Measurements from ENCODE around the gene ASTN2. TPM values are rescaled to one million over a fixed set of nuclear protein-coding genes. Genes with fewer than 3 reads are reported as not detected.
A peak's percentile ranks its signal among the peaks of the same experiment; 100 is the strongest.

ASTN2 gene
- polyA plus RNA-seq, 2 of the 4 experiments (the other 2 are of a cell fraction) = 5.8 to 11.6 TPM

DNA sequence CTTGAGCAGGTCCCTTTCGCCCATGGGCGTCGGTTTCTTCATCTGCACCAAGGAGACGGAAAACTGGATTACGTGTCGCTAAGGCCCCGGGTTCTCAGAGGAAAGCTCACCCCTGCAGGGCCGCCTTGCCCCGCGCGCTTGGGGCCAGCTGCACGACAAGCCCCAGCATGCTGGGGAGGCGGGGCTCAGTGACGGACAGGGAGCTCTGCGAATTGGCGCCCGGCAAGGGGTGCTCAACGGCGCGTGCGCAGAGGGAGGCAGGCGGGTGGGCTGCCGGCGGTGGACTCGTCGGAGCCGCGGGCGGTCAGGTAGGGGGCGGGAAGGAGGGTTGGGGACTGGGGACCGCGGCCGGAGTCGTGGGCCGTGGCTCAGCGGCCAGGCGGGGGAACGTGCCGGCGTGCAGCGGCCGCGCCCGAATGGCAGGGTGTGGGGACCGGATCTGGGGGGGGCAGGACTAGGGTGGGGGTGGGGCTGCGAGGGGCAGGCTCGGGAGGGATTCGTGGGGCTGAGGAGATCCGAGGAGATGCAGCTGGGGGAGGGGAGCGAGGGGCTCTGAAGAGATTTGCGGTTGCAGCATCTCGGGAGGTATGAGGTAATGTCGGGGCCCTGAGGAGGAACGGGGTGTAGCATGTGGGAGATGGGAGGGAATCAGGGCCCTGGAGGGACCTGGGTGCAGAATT is 727.6 kb downstream of the ASTN2 start, which contains the start of gene TRIM32:
TSS of gene TRIM32 (plus strand) at position 232 of the 680 bp plus-strand sequence. CDS start 10,438 bp downstream, outside the sequence.
- H3K4me3 ChIP-seq = peak within 1 kb of the TSS; percentile 95
- 0% methylated on average over 8 of the region's 54 CpGs for WGBS (ENCODE audit: missing lambda C conversion rate)
- DNase-seq (ENCODE audit: low read depth in 1 of 2, low spot score in 1 of 2) (peak; percentile 88 to 89), FAIRE-seq (no peak), ATAC-seq (peak; percentile 98 to 99)
- H3K4me1 ChIP-seq = peaks cover 54% of the 10 kb centered on the region
- no peaks in the 10 kb centered on the region for H3K9me3 ChIP-seq
- H3K27ac ChIP-seq = peak within 1 kb of the TSS; percentile 88 to 96
- H3K4me2 ChIP-seq = peak within 1 kb of the TSS; percentile 99
- ChIA-PET CTCF (no interaction called here), POLR2A (interaction anchor here (0.5 to 0.7 kb wide), 2 partner anchors 748 to 763 kb away, joined by 3 to 5 read pairs; no protein-coding TSS in a partner anchor)
- TF ChIP-seq RARB (CRISPR knock-in tag; IDR thresholded peaks at IDR 0.05) = no peak
- TF ChIP-seq PHF8 (IDR thresholded peaks at IDR 0.05; ENCODE audit: borderline replicate concordance, low read depth) = no peak
- TF ChIP-seq, protein P1, sequence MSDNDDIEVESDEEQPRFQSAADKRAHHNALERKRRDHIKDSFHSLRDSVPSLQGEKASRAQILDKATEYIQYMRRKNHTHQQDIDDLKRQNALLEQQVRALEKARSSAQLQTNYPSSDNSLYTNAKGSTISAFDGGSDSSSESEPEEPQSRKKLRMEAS (IDR thresholded peaks at IDR 0.05) = peak; percentile 91
- TF ChIP-seq, protein P2, sequence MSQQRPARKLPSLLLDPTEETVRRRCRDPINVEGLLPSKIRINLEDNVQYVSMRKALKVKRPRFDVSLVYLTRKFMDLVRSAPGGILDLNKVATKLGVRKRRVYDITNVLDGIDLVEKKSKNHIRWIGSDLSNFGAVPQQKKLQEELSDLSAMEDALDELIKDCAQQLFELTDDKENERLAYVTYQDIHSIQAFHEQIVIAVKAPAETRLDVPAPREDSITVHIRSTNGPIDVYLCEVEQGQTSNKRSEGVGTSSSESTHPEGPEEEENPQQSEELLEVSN (IDR thresholded peaks at IDR 0.05; ENCODE audit: borderline replicate concordance, low read depth) = peak; percentile 83
- TF ChIP-seq MYC (IDR thresholded peaks at IDR 0.05; ENCODE audit: borderline replicate concordance, low read length) = 0 out of 2 replicates have a peak, but pooled peaks have one; percentile 12
- peak; percentile 80 for TF ChIP-seq POLR2A (IDR thresholded peaks at IDR 0.05; ENCODE audit: low read length)
- TF ChIP-seq, protein P3, sequence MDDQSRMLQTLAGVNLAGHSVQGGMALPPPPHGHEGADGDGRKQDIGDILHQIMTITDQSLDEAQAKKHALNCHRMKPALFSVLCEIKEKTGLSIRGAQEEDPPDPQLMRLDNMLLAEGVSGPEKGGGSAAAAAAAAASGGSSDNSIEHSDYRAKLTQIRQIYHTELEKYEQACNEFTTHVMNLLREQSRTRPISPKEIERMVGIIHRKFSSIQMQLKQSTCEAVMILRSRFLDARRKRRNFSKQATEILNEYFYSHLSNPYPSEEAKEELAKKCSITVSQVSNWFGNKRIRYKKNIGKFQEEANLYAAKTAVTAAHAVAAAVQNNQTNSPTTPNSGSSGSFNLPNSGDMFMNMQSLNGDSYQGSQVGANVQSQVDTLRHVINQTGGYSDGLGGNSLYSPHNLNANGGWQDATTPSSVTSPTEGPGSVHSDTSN (IDR thresholded peaks at IDR 0.05) = peak; percentile 97
- TF ChIP-seq, protein P4, sequence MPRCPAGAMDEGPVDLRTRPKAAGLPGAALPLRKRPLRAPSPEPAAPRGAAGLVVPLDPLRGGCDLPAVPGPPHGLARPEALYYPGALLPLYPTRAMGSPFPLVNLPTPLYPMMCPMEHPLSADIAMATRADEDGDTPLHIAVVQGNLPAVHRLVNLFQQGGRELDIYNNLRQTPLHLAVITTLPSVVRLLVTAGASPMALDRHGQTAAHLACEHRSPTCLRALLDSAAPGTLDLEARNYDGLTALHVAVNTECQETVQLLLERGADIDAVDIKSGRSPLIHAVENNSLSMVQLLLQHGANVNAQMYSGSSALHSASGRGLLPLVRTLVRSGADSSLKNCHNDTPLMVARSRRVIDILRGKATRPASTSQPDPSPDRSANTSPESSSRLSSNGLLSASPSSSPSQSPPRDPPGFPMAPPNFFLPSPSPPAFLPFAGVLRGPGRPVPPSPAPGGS (IDR thresholded peaks at IDR 0.05) = 0 out of 3 replicates have a peak, but pooled peaks have one; percentile 31

DNA sequence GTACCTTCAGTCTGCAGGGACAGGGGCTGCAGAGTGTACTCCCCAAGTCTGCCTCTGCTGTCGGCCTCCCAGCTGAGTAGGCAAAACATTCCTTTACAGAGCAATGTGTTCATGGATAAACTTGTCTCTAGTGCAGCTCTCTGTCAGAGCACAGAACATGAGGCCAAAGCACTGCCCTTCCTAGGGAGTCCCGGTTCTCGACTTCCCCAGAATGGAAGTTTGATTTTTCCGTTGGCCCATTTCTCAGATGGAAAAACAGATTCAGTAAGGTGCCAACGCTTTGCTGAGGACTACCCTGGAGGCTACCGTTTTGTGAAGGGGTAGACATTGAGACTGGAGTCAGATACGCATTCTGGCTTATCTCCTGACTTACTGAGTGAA is 728.2 kb downstream of the ASTN2 start:
- ChIA-PET POLR2A (interaction anchor here (0.5 to 0.7 kb wide), 2 partner anchors 748 to 763 kb away, joined by 3 to 5 read pairs; no protein-coding TSS in a partner anchor), CTCF (no interaction called here)
- 4% methylated on average over 7 of the region's 7 CpGs for WGBS (ENCODE audit: missing lambda C conversion rate)
- Histone ChIP-seq H3K4me1 (peaks cover 49% of the 10 kb centered on the region), H3K4me3 (peak overlapping the region; percentile 95), H3K9me3 (no peaks in the 10 kb centered on the region), H3K4me2 (peak overlapping the region; percentile 99), H3K27ac (peak overlapping the region; percentile 88 to 96)
- ATAC-seq = peak; percentile 65 to 72
- no peak for DNase-seq (ENCODE audit: low read depth in 1 of 2, low spot score in 1 of 2)
- FAIRE-seq = no peak
- TF ChIP-seq POLR2AphosphoS2 (conservative IDR thresholded peaks at IDR 0.05; ENCODE audit: low read length) = no peak
- TF ChIP-seq RARB (CRISPR knock-in tag; IDR thresholded peaks at IDR 0.05) = no peak
- TF ChIP-seq CHD2 (IDR thresholded peaks at IDR 0.05; ENCODE audit: low read length, partially characterized antibody) = no peak
- TF ChIP-seq FOSL2 (IDR thresholded peaks at IDR 0.05) = no peak
- no peak for TF ChIP-seq FOSL2 (CRISPR knock-in tag; IDR thresholded peaks at IDR 0.05)
- TF ChIP-seq, protein P5, sequence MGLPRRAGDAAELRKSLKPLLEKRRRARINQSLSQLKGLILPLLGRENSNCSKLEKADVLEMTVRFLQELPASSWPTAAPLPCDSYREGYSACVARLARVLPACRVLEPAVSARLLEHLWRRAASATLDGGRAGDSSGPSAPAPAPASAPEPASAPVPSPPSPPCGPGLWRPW (IDR thresholded peaks at IDR 0.05) = no peak
- no peak for TF ChIP-seq MYC (IDR thresholded peaks at IDR 0.05; ENCODE audit: borderline replicate concordance, low read length)
- TF ChIP-seq, protein P6, sequence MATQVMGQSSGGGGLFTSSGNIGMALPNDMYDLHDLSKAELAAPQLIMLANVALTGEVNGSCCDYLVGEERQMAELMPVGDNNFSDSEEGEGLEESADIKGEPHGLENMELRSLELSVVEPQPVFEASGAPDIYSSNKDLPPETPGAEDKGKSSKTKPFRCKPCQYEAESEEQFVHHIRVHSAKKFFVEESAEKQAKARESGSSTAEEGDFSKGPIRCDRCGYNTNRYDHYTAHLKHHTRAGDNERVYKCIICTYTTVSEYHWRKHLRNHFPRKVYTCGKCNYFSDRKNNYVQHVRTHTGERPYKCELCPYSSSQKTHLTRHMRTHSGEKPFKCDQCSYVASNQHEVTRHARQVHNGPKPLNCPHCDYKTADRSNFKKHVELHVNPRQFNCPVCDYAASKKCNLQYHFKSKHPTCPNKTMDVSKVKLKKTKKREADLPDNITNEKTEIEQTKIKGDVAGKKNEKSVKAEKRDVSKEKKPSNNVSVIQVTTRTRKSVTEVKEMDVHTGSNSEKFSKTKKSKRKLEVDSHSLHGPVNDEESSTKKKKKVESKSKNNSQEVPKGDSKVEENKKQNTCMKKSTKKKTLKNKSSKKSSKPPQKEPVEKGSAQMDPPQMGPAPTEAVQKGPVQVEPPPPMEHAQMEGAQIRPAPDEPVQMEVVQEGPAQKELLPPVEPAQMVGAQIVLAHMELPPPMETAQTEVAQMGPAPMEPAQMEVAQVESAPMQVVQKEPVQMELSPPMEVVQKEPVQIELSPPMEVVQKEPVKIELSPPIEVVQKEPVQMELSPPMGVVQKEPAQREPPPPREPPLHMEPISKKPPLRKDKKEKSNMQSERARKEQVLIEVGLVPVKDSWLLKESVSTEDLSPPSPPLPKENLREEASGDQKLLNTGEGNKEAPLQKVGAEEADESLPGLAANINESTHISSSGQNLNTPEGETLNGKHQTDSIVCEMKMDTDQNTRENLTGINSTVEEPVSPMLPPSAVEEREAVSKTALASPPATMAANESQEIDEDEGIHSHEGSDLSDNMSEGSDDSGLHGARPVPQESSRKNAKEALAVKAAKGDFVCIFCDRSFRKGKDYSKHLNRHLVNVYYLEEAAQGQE (IDR thresholded peaks at IDR 0.05) = no peak
- no peak for TF ChIP-seq SMC3 (IDR thresholded peaks at IDR 0.05)
- TF ChIP-seq EHF (CRISPR knock-in tag; IDR thresholded peaks at IDR 0.05) = no peak
- TF ChIP-seq NFE2L2 (conservative IDR thresholded peaks at IDR 0.05; ENCODE audit: low read length) = no peak
- no peak for TF ChIP-seq EP300 (IDR thresholded peaks at IDR 0.05)
- no peak for TF ChIP-seq ZC3H11A (IDR thresholded peaks at IDR 0.05)
